ENCODE results near the gene MLLT3.

The MLLT3 gene

DNA sequence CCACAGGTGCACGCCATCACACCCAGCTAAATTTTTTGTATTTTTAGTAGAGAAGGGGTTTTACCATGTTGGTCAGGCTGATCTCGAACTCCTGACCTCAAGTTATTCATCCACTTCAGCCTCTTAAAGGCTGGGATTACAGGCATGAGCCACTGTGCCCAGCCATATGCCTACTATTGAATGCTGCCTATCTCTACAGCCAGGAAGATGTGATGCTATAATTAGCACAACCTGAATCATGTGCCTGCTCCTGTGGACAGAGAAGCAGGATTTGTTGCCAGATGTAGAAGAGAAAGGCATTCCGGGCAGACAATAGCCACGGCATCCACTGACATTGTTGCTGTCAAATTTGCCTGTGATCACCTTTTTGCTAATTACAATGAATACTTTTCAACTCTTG lies 24.4 kb upstream of the MLLT3 start:
- TF ChIP-seq, protein P1, sequence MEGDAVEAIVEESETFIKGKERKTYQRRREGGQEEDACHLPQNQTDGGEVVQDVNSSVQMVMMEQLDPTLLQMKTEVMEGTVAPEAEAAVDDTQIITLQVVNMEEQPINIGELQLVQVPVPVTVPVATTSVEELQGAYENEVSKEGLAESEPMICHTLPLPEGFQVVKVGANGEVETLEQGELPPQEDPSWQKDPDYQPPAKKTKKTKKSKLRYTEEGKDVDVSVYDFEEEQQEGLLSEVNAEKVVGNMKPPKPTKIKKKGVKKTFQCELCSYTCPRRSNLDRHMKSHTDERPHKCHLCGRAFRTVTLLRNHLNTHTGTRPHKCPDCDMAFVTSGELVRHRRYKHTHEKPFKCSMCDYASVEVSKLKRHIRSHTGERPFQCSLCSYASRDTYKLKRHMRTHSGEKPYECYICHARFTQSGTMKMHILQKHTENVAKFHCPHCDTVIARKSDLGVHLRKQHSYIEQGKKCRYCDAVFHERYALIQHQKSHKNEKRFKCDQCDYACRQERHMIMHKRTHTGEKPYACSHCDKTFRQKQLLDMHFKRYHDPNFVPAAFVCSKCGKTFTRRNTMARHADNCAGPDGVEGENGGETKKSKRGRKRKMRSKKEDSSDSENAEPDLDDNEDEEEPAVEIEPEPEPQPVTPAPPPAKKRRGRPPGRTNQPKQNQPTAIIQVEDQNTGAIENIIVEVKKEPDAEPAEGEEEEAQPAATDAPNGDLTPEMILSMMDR (IDR thresholded peaks at IDR 0.05; ENCODE audit: low read length): no peak
- TF ChIP-seq EZH2phosphoT487 (IDR thresholded peaks at IDR 0.05; ENCODE audit: low read length): no peak
- TF ChIP-seq EZH2 (optimal IDR thresholded peaks at IDR 0.05; ENCODE audit: low read depth, low read length): no peak
- H3K9me2 ChIP-seq (replicated peaks; ENCODE audit: insufficient read depth, low read length): no peaks in the 10 kb centered on the region

DNA sequence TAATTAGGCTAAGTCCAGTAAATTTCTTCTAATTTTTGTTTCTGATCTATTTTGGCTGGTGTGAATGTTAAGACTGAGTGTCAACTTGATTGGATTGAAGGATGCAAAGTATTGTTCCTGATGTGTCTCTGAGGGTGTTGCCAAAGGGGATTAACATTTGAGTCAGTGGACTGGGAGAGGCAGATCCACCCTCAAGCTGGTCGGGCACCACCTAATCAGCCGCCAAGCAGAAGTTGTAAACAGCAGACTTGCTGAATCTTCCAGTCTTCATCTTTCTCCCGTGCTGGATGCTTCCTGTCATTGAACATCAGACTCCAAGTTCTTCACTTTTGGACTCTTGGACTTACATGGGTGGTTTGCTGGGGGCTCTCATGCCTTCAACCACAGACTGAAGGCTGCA lies 21.4 kb upstream of the MLLT3 start:
- no peaks in the 10 kb centered on the region for H3K36me3 ChIP-seq (replicated peaks; ENCODE audit: insufficient read depth, low read length)
- no peaks in the 10 kb centered on the region for H3F3A ChIP-seq (ENCODE audit: insufficient read depth, low read length)
- H3K4me2 ChIP-seq (ENCODE audit: low read depth, low read length): no peak overlapping the region
- H3K27me3 ChIP-seq (replicated peaks; ENCODE audit: insufficient read depth, low read length): no peaks in the 10 kb centered on the region
- no peaks in the 10 kb centered on the region for H3K9me3 ChIP-seq (replicated peaks; ENCODE audit: insufficient read depth, low read length)
- no peak overlapping the region for H3K27ac ChIP-seq (ENCODE audit: low read length)
- H3K9me2 ChIP-seq (replicated peaks; ENCODE audit: insufficient read depth, low read length): no peaks in the 10 kb centered on the region
- no peak overlapping the region for H2AFZ ChIP-seq (ENCODE audit: low read length)
- H4K20me1 ChIP-seq (ENCODE audit: insufficient read depth, low read length): no peaks in the 10 kb centered on the region
- H3K9ac ChIP-seq (ENCODE audit: low read length): no peak overlapping the region
- no peak for TF ChIP-seq EZH2 (optimal IDR thresholded peaks at IDR 0.05; ENCODE audit: low read depth, low read length)
- TF ChIP-seq, protein P1 (IDR thresholded peaks at IDR 0.05; ENCODE audit: low read length): no peak
- DNase-seq: no peak
- no peaks in the 10 kb centered on the region for H3K4me1 ChIP-seq (ENCODE audit: low read length)
- no peak overlapping the region for H3K4me3 ChIP-seq (ENCODE audit: low read length)
- H3K79me2 ChIP-seq (ENCODE audit: low read length): no peaks in the 10 kb centered on the region

More for the DNA sequence above, 24.4 kb upstream of the MLLT3 start:
- H3K9ac ChIP-seq (ENCODE audit: low read length): no peak overlapping the region
- no peaks in the 10 kb centered on the region for H3K36me3 ChIP-seq (replicated peaks; ENCODE audit: insufficient read depth, low read length)
- no peaks in the 10 kb centered on the region for H3K4me1 ChIP-seq (ENCODE audit: low read length)
- no peaks in the 10 kb centered on the region for H3K79me2 ChIP-seq (ENCODE audit: low read length)
- no peak for DNase-seq
- no peak overlapping the region for H2AFZ ChIP-seq (ENCODE audit: low read length)
- H4K20me1 ChIP-seq (ENCODE audit: insufficient read depth, low read length): no peaks in the 10 kb centered on the region
- no peak overlapping the region for H3K4me2 ChIP-seq (ENCODE audit: low read depth, low read length)
- H3K4me3 ChIP-seq (ENCODE audit: low read length): no peak overlapping the region
- no peaks in the 10 kb centered on the region for H3K9me3 ChIP-seq (replicated peaks; ENCODE audit: insufficient read depth, low read length)
- no peaks in the 10 kb centered on the region for H3F3A ChIP-seq (ENCODE audit: insufficient read depth, low read length)
- no peak overlapping the region for H3K27ac ChIP-seq (ENCODE audit: low read length)
- H3K27me3 ChIP-seq (replicated peaks; ENCODE audit: insufficient read depth, low read length): no peaks in the 10 kb centered on the region

DNA sequence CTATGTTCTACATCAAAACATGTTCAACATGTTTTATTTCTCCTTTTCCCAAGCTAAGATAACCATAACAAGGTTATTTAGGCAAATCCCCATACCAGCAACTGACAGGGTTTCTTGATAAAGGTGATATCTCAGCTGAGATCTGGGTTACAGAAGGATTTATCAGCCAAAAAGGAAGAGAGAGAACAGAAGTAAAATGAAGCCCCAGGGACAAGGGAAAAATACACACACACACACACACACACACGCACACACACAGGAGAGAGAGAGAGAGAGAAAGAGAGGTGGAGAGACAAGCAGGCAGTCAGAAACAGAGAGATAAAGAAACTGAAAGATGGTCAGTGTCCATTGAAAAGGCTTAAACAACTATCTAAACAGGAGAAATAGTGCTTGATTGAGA lies 19.7 kb upstream of the MLLT3 start:
- Histone ChIP-seq H3F3A (ENCODE audit: insufficient read depth, low read length) (no peaks in the 10 kb centered on the region), H3K9me2 (replicated peaks; ENCODE audit: insufficient read depth, low read length) (no peaks in the 10 kb centered on the region), H3K4me2 (ENCODE audit: low read depth, low read length) (no peak overlapping the region), H3K79me2 (ENCODE audit: low read length) (no peaks in the 10 kb centered on the region), H3K9me3 (replicated peaks; ENCODE audit: insufficient read depth, low read length) (no peaks in the 10 kb centered on the region), H3K27ac (ENCODE audit: low read length) (no peak overlapping the region), H3K9ac (ENCODE audit: low read length) (no peak overlapping the region), H2AFZ (ENCODE audit: low read length) (no peak overlapping the region), H3K4me1 (ENCODE audit: low read length) (no peaks in the 10 kb centered on the region), H4K20me1 (ENCODE audit: insufficient read depth, low read length) (no peaks in the 10 kb centered on the region), H3K4me3 (ENCODE audit: low read length) (no peak overlapping the region), H3K27me3 (replicated peaks; ENCODE audit: insufficient read depth, low read length) (no peaks in the 10 kb centered on the region), H3K36me3 (replicated peaks; ENCODE audit: insufficient read depth, low read length) (no peaks in the 10 kb centered on the region)
- TF ChIP-seq, protein P1 (IDR thresholded peaks at IDR 0.05; ENCODE audit: low read length): no peak
- TF ChIP-seq EZH2 (optimal IDR thresholded peaks at IDR 0.05; ENCODE audit: low read depth, low read length) (no peak), EZH2phosphoT487 (IDR thresholded peaks at IDR 0.05; ENCODE audit: low read length) (no peak)
- no peak for DNase-seq

Measured in MM.1S (cell line).